Inferior parietal cortex (tissue), 1 donor: ENCODE measurements around the gene WDFY4.

Experiments used
- DNase-seq: peaks from one replicate; pipeline ENCODE4 v3.0.0-alpha.2; 2016; ENCODE audit errors: extremely low spot score

The WDFY4 gene

GRCh38 chr10:48814933-48815332 is 130.3 kb downstream of the WDFY4 start:
- DNase-seq: no peak

GRCh38 chr10:48817141-48817540 is 132.5 kb downstream of the WDFY4 start:
- no peak for DNase-seq

- DNase-seq: no peak
These were observed 133.4 kb downstream of the WDFY4 start for GRCh38 chr10:48818081-48818480.

- DNase-seq: no peak
These were observed 134.3 kb downstream of the WDFY4 start for GRCh38 chr10:48818861-48819520.

- DNase-seq: no peak
These were observed 135.1 kb downstream of the WDFY4 start for GRCh38 chr10:48819783-48820182.

GRCh38 chr10:48820231-48820630 is 135.6 kb downstream of the WDFY4 start:
- DNase-seq: no peak

GRCh38 chr10:48820699-48821098 is 136.0 kb downstream of the WDFY4 start:
- DNase-seq: no peak

GRCh38 chr10:48821111-48821510 is 136.4 kb downstream of the WDFY4 start:
- DNase-seq: no peak

- DNase-seq: no peak
These were observed 137.0 kb downstream of the WDFY4 start for GRCh38 chr10:48821692-48822091.

GRCh38 chr10:48833674-48834073 is 149.0 kb downstream of the WDFY4 start:
- DNase-seq: no peak

GRCh38 chr10:48834189-48834965 is 149.7 kb downstream of the WDFY4 start:
- DNase-seq: no peak

- DNase-seq: no peak
These were observed 151.1 kb downstream of the WDFY4 start for GRCh38 chr10:48835781-48836180.

- no peak for DNase-seq
These were observed 151.9 kb downstream of the WDFY4 start for GRCh38 chr10:48836605-48837004.

- no peak for DNase-seq
These were observed 154.2 kb downstream of the WDFY4 start for GRCh38 chr10:48838834-48839233.

GRCh38 chr10:48839809-48840679 is 155.4 kb downstream of the WDFY4 start:
- DNase-seq: no peak

GRCh38 chr10:48842231-48842630 is 157.6 kb downstream of the WDFY4 start:
- DNase-seq: no peak

GRCh38 chr10:48843198-48843597 is 158.5 kb downstream of the WDFY4 start:
- DNase-seq: no peak

- no peak for DNase-seq
These were observed 159.9 kb downstream of the WDFY4 start for GRCh38 chr10:48844616-48845015.

GRCh38 chr10:48845512-48845911 is 160.8 kb downstream of the WDFY4 start:
- DNase-seq: no peak

GRCh38 chr10:48847691-48848090 is 163.0 kb downstream of the WDFY4 start:
- DNase-seq: no peak

- DNase-seq: no peak
These were observed 172.2 kb downstream of the WDFY4 start for GRCh38 chr10:48856855-48857254.

- DNase-seq: no peak
These were observed 187.6 kb downstream of the WDFY4 start for GRCh38 chr10:48872234-48872633.
